Suprapubic skin (tissue), 4 donors: Measurements from ENCODE around the gene ACAT2. TPM values are rescaled to one million over a fixed set of nuclear protein-coding genes. Genes with fewer than 3 reads are reported as not detected.
"Not testable (repeated sequence)": the region's sequence is repeated elsewhere in the genome, so short reads cannot be mapped to it uniquely, and the experiment has no call there.

Experiments used
- DNase-seq, 2 donors: peaks; one replicate each; pipeline ENCODE4 v3.0.0-alpha.2; 2019; ENCODE audit warnings: low spot score in 2 of 2
- H3K27ac ChIP-seq: fragments of 200-600 bp; sonication (generic); one replicate; pipeline ENCODE4 v1.5.1; 2019
- H3K27me3 ChIP-seq: fragments of 200-600 bp; sonication (generic); one replicate; pipeline ENCODE4 v1.5.1; 2019
- H3K36me3 ChIP-seq: fragments of 200-600 bp; sonication (generic); one replicate; pipeline ENCODE4 v1.5.1; 2019
- H3K4me1 ChIP-seq: fragments of 200-600 bp; sonication (generic); one replicate; pipeline ENCODE4 v1.5.1; 2019
- H3K4me3 ChIP-seq: fragments of 200-600 bp; sonication (generic); one replicate; pipeline ENCODE4 v1.5.1; 2019; ENCODE audit warnings: mild to moderate bottlenecking
- H3K9me3 ChIP-seq: fragments of 200-600 bp; sonication (generic); one replicate; pipeline ENCODE4 v1.5.1; 2019
- CTCF ChIP-seq, 2 donors: fragments of 200-600 bp in 1 of 2; fragments of 450-650 bp in 1 of 2; sonication (generic) in 1 of 2; IDR thresholded peaks; one replicate each; pipeline ENCODE4 v1.5.1; 2016 to 2019; ENCODE audit warnings: antibody characterized with exemption in 2 of 2, mild to moderate bottlenecking in 1 of 2, moderate library complexity in 1 of 2
- EP300 ChIP-seq: sonication (generic); formaldehyde crosslinking; IDR thresholded peaks from one replicate; pipeline ENCODE4 v1.6.1; 2017; ENCODE audit warnings: antibody characterized with exemption
- POLR2A ChIP-seq, 2 donors: fragments of 450-650 bp; IDR thresholded peaks; one replicate each; pipeline ENCODE4 v1.6.1; 2017; ENCODE audit warnings: antibody characterized with exemption in 2 of 2, mild to moderate bottlenecking in 2 of 2, moderate library complexity in 2 of 2
- POLR2AphosphoS5 ChIP-seq, 3 donors: sonication (generic); formaldehyde crosslinking; IDR thresholded peaks; one replicate each; pipeline ENCODE4 v1.6.1; 2017; ENCODE audit warnings: antibody characterized with exemption in 3 of 3
- WGBS: methylation state at CpG from one replicate; pipeline ENCODE4 v1.1.5; 2018; 5-methylcytosine and 5-hydroxymethylcytosine counted together
- total RNA-seq, 4 donors: library from RNA; depleted of rRNA; stranded (reverse); fragments of >200 nt; gene quantifications; one replicate each; pipeline ENCODE4 v1.1.0, GENCODE V29; 2016

Gene ACAT2
- total RNA-seq, 4 donors from 2014 or later: 7.2 to 23.1 (median 15.6) TPM

- Histone ChIP-seq H3K36me3 (no peaks in the 10 kb centered on the region), H3K27me3 (no peaks in the 10 kb centered on the region), H3K27ac (no peak overlapping the region), H3K9me3 (no peaks in the 10 kb centered on the region), H3K4me3 (no peak overlapping the region), H3K4me1 (peaks cover 3% of the 10 kb centered on the region)
- no peak for DNase-seq
- TF ChIP-seq EP300: no peak
- no peak for TF ChIP-seq POLR2A (IDR thresholded peaks at IDR 0.05)
- TF ChIP-seq CTCF (IDR thresholded peaks at IDR 0.05): no peak
- TF ChIP-seq POLR2AphosphoS5 (IDR thresholded peaks at IDR 0.05): no peak
- WGBS: 85% methylated on average over 6 of the region's 6 CpGs
Measured at GRCh38 chr6:159808647-159809046, 46.8 kb downstream of the ACAT2 start.

GRCh38 chr6:159809149-159809548, 47.3 kb downstream of the ACAT2 start:
- no peaks in the 10 kb centered on the region for H3K27me3 ChIP-seq
- H3K9me3 ChIP-seq: no peaks in the 10 kb centered on the region
- H3K4me3 ChIP-seq: no peak overlapping the region
- H3K27ac ChIP-seq: no peak overlapping the region
- DNase-seq: no peak
- peaks cover 3% of the 10 kb centered on the region for H3K4me1 ChIP-seq
- 93% methylated on average over 4 of the region's 4 CpGs for WGBS
- H3K36me3 ChIP-seq: no peaks in the 10 kb centered on the region
- no peak for TF ChIP-seq CTCF (IDR thresholded peaks at IDR 0.05)
- TF ChIP-seq POLR2AphosphoS5 (IDR thresholded peaks at IDR 0.05): no peak
- TF ChIP-seq EP300: no peak
- no peak for TF ChIP-seq POLR2A (IDR thresholded peaks at IDR 0.05)

- Histone ChIP-seq H3K27ac (no peak overlapping the region), H3K9me3 (no peaks in the 10 kb centered on the region), H3K4me3 (no peak overlapping the region), H3K27me3 (no peaks in the 10 kb centered on the region), H3K36me3 (no peaks in the 10 kb centered on the region), H3K4me1 (no peaks in the 10 kb centered on the region)
- 88% methylated on average over 9 of the region's 9 CpGs for WGBS
- DNase-seq: peak in 1 of 2 donors; percentile 50
- no peak for TF ChIP-seq EP300
- TF ChIP-seq CTCF (IDR thresholded peaks at IDR 0.05): no peak
- no peak for TF ChIP-seq POLR2A (IDR thresholded peaks at IDR 0.05)
- TF ChIP-seq POLR2AphosphoS5 (IDR thresholded peaks at IDR 0.05): no peak
Measured at GRCh38 chr6:159813781-159814180, 51.9 kb downstream of the ACAT2 start.

- no peaks in the 10 kb centered on the region for H3K4me1 ChIP-seq
- no peaks in the 10 kb centered on the region for H3K27me3 ChIP-seq
- DNase-seq: peak in 1 of 2 donors; percentile 50
- H3K27ac ChIP-seq: no peak overlapping the region
- no peaks in the 10 kb centered on the region for H3K9me3 ChIP-seq
- WGBS: 78% methylated on average over 6 of the region's 6 CpGs
- H3K4me3 ChIP-seq: no peak overlapping the region
- TF ChIP-seq CTCF (IDR thresholded peaks at IDR 0.05): no peak
- TF ChIP-seq POLR2A (IDR thresholded peaks at IDR 0.05): no peak
- TF ChIP-seq EP300: no peak
- TF ChIP-seq POLR2AphosphoS5 (IDR thresholded peaks at IDR 0.05): no peak
- no peaks in the 10 kb centered on the region for H3K36me3 ChIP-seq
Measured at GRCh38 chr6:159815410-159815809, 53.6 kb downstream of the ACAT2 start.

- peak in 1 of 2 donors; percentile 20 for DNase-seq
- H3K4me1 ChIP-seq, H3K36me3 ChIP-seq, H3K9me3 ChIP-seq, H3K27ac ChIP-seq, H3K27me3 ChIP-seq, H3K4me3 ChIP-seq: not testable (repeated sequence)
- 51% methylated on average over 3 of the region's 3 CpGs for WGBS
Measured at GRCh38 chr6:159816775-159817174, 54.9 kb downstream of the ACAT2 start.
